Liver (tissue), 3 donors: ENCODE data around the gene JPT1.

Source experiments
- EGR1 ChIP-seq, 2 donors: IDR thresholded peaks; 2 replicates each; pipeline ENCODE4 v1.6.1; 2016 to 2018; ENCODE audit warnings: antibody characterized with exemption in 2 of 2, low read depth in 2 of 2
- RAD21 ChIP-seq, 2 donors: IDR thresholded peaks; 2 replicates each; pipeline ENCODE4 v1.6.1; 2016; ENCODE audit warnings: antibody characterized with exemption in 2 of 2, mild to moderate bottlenecking in 2 of 2
- SP1 ChIP-seq: IDR thresholded peaks from 2 replicates; pipeline ENCODE4 v1.6.1; 2018; ENCODE audit warnings: antibody characterized with exemption, mild to moderate bottlenecking
- YY1 ChIP-seq: IDR thresholded peaks from 2 replicates; pipeline ENCODE4 v1.6.1; 2016; ENCODE audit warnings: antibody characterized with exemption, mild to moderate bottlenecking
- TF ChIP-seq, protein P1 (sequence below): IDR thresholded peaks from 2 replicates; pipeline ENCODE4 v1.6.1; 2016; ENCODE audit warnings: antibody characterized with exemption
- TF ChIP-seq, protein P2 (sequence below): fragments of 150-350 bp; IDR thresholded peaks from 2 replicates; pipeline ENCODE4 v1.5.1; 2017; ENCODE audit warnings: improper control_type of control experiment, low read depth, low read length; ENCODE audit not compliant: missing input control
- TF ChIP-seq, protein P3 (sequence below): IDR thresholded peaks from 2 replicates; pipeline ENCODE4 v1.6.1; 2016; ENCODE audit warnings: antibody characterized with exemption
- TF ChIP-seq, protein P4 (sequence below): IDR thresholded peaks from 2 replicates; pipeline ENCODE4 v1.6.1; 2016; ENCODE audit warnings: antibody characterized with exemption, mild to moderate bottlenecking
- donor health status: healthy.
- donor health status: healthy.

DNA sequence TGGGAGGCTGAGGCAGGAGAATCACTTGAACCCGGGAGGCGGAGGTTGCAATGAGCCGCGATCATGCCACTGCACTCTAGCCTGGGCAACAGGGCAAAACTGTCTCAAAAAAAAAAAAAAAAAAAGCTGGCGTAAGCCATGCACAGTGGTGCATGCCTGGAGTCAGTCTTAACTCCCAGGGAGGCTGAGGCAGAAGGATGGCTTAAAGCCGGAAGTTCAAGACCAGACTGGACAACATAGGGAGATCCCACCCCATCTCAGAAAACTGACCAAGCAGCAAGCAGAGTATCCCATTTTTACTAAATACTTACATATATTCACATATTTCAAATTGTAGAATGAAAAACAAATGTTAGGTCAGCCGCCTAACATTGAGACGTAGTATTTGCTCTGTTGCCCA lies 27.4 kb downstream of the JPT1 start:
- TF ChIP-seq, protein P1, sequence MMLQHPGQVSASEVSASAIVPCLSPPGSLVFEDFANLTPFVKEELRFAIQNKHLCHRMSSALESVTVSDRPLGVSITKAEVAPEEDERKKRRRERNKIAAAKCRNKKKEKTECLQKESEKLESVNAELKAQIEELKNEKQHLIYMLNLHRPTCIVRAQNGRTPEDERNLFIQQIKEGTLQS, result no peak
- TF ChIP-seq, protein P2, sequence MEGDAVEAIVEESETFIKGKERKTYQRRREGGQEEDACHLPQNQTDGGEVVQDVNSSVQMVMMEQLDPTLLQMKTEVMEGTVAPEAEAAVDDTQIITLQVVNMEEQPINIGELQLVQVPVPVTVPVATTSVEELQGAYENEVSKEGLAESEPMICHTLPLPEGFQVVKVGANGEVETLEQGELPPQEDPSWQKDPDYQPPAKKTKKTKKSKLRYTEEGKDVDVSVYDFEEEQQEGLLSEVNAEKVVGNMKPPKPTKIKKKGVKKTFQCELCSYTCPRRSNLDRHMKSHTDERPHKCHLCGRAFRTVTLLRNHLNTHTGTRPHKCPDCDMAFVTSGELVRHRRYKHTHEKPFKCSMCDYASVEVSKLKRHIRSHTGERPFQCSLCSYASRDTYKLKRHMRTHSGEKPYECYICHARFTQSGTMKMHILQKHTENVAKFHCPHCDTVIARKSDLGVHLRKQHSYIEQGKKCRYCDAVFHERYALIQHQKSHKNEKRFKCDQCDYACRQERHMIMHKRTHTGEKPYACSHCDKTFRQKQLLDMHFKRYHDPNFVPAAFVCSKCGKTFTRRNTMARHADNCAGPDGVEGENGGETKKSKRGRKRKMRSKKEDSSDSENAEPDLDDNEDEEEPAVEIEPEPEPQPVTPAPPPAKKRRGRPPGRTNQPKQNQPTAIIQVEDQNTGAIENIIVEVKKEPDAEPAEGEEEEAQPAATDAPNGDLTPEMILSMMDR, result no peak
- TF ChIP-seq, protein P3, sequence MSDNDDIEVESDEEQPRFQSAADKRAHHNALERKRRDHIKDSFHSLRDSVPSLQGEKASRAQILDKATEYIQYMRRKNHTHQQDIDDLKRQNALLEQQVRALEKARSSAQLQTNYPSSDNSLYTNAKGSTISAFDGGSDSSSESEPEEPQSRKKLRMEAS, result no peak
- TF ChIP-seq RAD21 (IDR thresholded peaks at IDR 0.05), result no peak
- TF ChIP-seq EGR1 (IDR thresholded peaks at IDR 0.05; ENCODE audit: low read depth in 2 of 2), result no peak
- TF ChIP-seq YY1, result no peak
- TF ChIP-seq SP1, result no peak
- TF ChIP-seq, protein P4, sequence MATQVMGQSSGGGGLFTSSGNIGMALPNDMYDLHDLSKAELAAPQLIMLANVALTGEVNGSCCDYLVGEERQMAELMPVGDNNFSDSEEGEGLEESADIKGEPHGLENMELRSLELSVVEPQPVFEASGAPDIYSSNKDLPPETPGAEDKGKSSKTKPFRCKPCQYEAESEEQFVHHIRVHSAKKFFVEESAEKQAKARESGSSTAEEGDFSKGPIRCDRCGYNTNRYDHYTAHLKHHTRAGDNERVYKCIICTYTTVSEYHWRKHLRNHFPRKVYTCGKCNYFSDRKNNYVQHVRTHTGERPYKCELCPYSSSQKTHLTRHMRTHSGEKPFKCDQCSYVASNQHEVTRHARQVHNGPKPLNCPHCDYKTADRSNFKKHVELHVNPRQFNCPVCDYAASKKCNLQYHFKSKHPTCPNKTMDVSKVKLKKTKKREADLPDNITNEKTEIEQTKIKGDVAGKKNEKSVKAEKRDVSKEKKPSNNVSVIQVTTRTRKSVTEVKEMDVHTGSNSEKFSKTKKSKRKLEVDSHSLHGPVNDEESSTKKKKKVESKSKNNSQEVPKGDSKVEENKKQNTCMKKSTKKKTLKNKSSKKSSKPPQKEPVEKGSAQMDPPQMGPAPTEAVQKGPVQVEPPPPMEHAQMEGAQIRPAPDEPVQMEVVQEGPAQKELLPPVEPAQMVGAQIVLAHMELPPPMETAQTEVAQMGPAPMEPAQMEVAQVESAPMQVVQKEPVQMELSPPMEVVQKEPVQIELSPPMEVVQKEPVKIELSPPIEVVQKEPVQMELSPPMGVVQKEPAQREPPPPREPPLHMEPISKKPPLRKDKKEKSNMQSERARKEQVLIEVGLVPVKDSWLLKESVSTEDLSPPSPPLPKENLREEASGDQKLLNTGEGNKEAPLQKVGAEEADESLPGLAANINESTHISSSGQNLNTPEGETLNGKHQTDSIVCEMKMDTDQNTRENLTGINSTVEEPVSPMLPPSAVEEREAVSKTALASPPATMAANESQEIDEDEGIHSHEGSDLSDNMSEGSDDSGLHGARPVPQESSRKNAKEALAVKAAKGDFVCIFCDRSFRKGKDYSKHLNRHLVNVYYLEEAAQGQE, result no peak
